Stimulated activated naive CD8-positive, alpha-beta T cell treated with anti-CD3 and anti-CD28 coated beads, Interleukin-15, amount 100 ng/mL, for 72 hours (primary cell): ENCODE data around the gene KCNN3.

Experiments used
- ATAC-seq: fragments of 150-1000 bp; cut with Tn5 transposase; 2 replicates; pipeline ENCODE4 v1.10.0; 2021; ENCODE audit warnings: mild to moderate bottlenecking, moderate library complexity
- DNase-seq, 2 donors: peaks; one replicate each; pipeline ENCODE4 v3.0.0; 2021 to 2022
- H3K27ac Mint-ChIP-seq, 2 donors: one replicate each; pipeline ENCODE4 v1.8.0; 2022; ENCODE audit warnings: mild to moderate bottlenecking in 2 of 2, mixed read lengths in 2 of 2, moderate library complexity in 2 of 2
- H3K27me3 Mint-ChIP-seq: one replicate; pipeline ENCODE4 v1.8.0; 2022; ENCODE audit warnings: mixed read lengths
- H3K4me1 Mint-ChIP-seq: one replicate; pipeline ENCODE4 v1.8.0; 2022; ENCODE audit warnings: mild to moderate bottlenecking, mixed read lengths
- H3K4me3 Mint-ChIP-seq, 2 donors: one replicate each; pipeline ENCODE4 v1.8.0; 2022; ENCODE audit warnings: mild to moderate bottlenecking in 2 of 2, mixed read lengths in 2 of 2, moderate library complexity in 1 of 2
- H3K9me3 Mint-ChIP-seq, 2 donors: one replicate each; pipeline ENCODE4 v1.8.0; 2022; ENCODE audit warnings: mixed read lengths in 2 of 2

KCNN3 gene

GRCh38 chr1:154726896-154727753 is 143.0 kb downstream of the KCNN3 start:
- Mint-ChIP-seq H3K4me1 (peaks cover 42% of the 10 kb centered on the region), H3K27me3 (peaks cover 5% of the 10 kb centered on the region), H3K4me3 (no peak overlapping the region), H3K27ac (no peak overlapping the region), H3K9me3 (no peaks in the 10 kb centered on the region)
- ATAC-seq (no peak), DNase-seq (no peak)

- H3K4me1 Mint-ChIP-seq, result peaks cover 42% of the 10 kb centered on the region
- no peaks in the 10 kb centered on the region for H3K9me3 Mint-ChIP-seq
- ATAC-seq, result peak; percentile 81
- DNase-seq, result no peak
- H3K4me3 Mint-ChIP-seq, result no peak overlapping the region
- H3K27me3 Mint-ChIP-seq, result peaks cover 5% of the 10 kb centered on the region
- no peak overlapping the region for H3K27ac Mint-ChIP-seq
These were observed 143.6 kb downstream of the KCNN3 start for GRCh38 chr1:154726443-154726842.

- Mint-ChIP-seq H3K27me3 (peaks cover 5% of the 10 kb centered on the region), H3K4me3 (no peak overlapping the region), H3K4me1 (peaks cover 42% of the 10 kb centered on the region), H3K9me3 (no peaks in the 10 kb centered on the region), H3K27ac (no peak overlapping the region)
- ATAC-seq, result no peak
- no peak for DNase-seq
These were observed 144.2 kb downstream of the KCNN3 start for GRCh38 chr1:154725865-154726264.

- no peak overlapping the region for H3K4me3 Mint-ChIP-seq
- ATAC-seq (no peak), DNase-seq (no peak)
- peak overlapping the region in 1 of 2 donors; percentile 24 for H3K27ac Mint-ChIP-seq
- no peaks in the 10 kb centered on the region for H3K27me3 Mint-ChIP-seq
- peaks cover 18% of the 10 kb centered on the region for H3K4me1 Mint-ChIP-seq
- no peaks in the 10 kb centered on the region for H3K9me3 Mint-ChIP-seq
These were observed 149.5 kb downstream of the KCNN3 start for GRCh38 chr1:154720328-154721297.

GRCh38 chr1:154719586-154720327 is 150.3 kb downstream of the KCNN3 start:
- no peaks in the 10 kb centered on the region for H3K9me3 Mint-ChIP-seq
- ATAC-seq, result peak; percentile 48
- DNase-seq, result no peak
- H3K27ac Mint-ChIP-seq, result peak overlapping the region; percentile 20 to 55
- H3K4me1 Mint-ChIP-seq, result peaks cover 21% of the 10 kb centered on the region
- H3K4me3 Mint-ChIP-seq, result no peak overlapping the region
- no peaks in the 10 kb centered on the region for H3K27me3 Mint-ChIP-seq

GRCh38 chr1:154718566-154718965 is 151.5 kb downstream of the KCNN3 start:
- Mint-ChIP-seq H3K4me3 (no peak overlapping the region), H3K9me3 (no peaks in the 10 kb centered on the region), H3K4me1 (peaks cover 21% of the 10 kb centered on the region), H3K27me3 (no peaks in the 10 kb centered on the region), H3K27ac (no peak overlapping the region)
- DNase-seq (no peak), ATAC-seq (no peak)

- H3K4me1 Mint-ChIP-seq, result peaks cover 21% of the 10 kb centered on the region
- ATAC-seq, result no peak
- H3K9me3 Mint-ChIP-seq, result no peaks in the 10 kb centered on the region
- no peak overlapping the region for H3K27ac Mint-ChIP-seq
- DNase-seq, result no peak
- H3K4me3 Mint-ChIP-seq, result no peak overlapping the region
- no peaks in the 10 kb centered on the region for H3K27me3 Mint-ChIP-seq
These were observed 152.6 kb downstream of the KCNN3 start for GRCh38 chr1:154717528-154717924.

GRCh38 chr1:154716614-154717527 is 153.2 kb downstream of the KCNN3 start:
- H3K27ac Mint-ChIP-seq, result no peak overlapping the region
- peaks cover 27% of the 10 kb centered on the region for H3K4me1 Mint-ChIP-seq
- no peaks in the 10 kb centered on the region for H3K27me3 Mint-ChIP-seq
- H3K4me3 Mint-ChIP-seq, result no peak overlapping the region
- DNase-seq, result no peak
- no peak for ATAC-seq
- H3K9me3 Mint-ChIP-seq, result no peaks in the 10 kb centered on the region

- no peaks in the 10 kb centered on the region for H3K9me3 Mint-ChIP-seq
- no peak overlapping the region for H3K4me3 Mint-ChIP-seq
- DNase-seq (no peak), ATAC-seq (peak; percentile 59)
- H3K27me3 Mint-ChIP-seq, result no peaks in the 10 kb centered on the region
- H3K4me1 Mint-ChIP-seq, result peaks cover 29% of the 10 kb centered on the region
- H3K27ac Mint-ChIP-seq, result no peak overlapping the region
These were observed 154.1 kb downstream of the KCNN3 start for GRCh38 chr1:154716011-154716410.

GRCh38 chr1:154715385-154715784 is 154.7 kb downstream of the KCNN3 start:
- H3K9me3 Mint-ChIP-seq, result no peaks in the 10 kb centered on the region
- no peak for DNase-seq
- peaks cover 23% of the 10 kb centered on the region for H3K4me1 Mint-ChIP-seq
- H3K4me3 Mint-ChIP-seq, result no peak overlapping the region
- H3K27ac Mint-ChIP-seq, result no peak overlapping the region
- ATAC-seq, result no peak
- no peaks in the 10 kb centered on the region for H3K27me3 Mint-ChIP-seq

GRCh38 chr1:154714638-154715037 is 155.4 kb downstream of the KCNN3 start:
- Mint-ChIP-seq H3K9me3 (no peaks in the 10 kb centered on the region), H3K27ac (no peak overlapping the region), H3K27me3 (no peaks in the 10 kb centered on the region), H3K4me1 (peaks cover 16% of the 10 kb centered on the region), H3K4me3 (no peak overlapping the region)
- DNase-seq, result no peak
- peak; percentile 57 for ATAC-seq

GRCh38 chr1:154714052-154714623 is 155.9 kb downstream of the KCNN3 start:
- Mint-ChIP-seq H3K4me1 (peaks cover 13% of the 10 kb centered on the region), H3K9me3 (no peaks in the 10 kb centered on the region), H3K27me3 (no peaks in the 10 kb centered on the region), H3K4me3 (no peak overlapping the region), H3K27ac (no peak overlapping the region)
- ATAC-seq, result peak; percentile 32
- no peak for DNase-seq

GRCh38 chr1:154713005-154713404 is 157.1 kb downstream of the KCNN3 start:
- Mint-ChIP-seq H3K27me3 (peaks cover 2% of the 10 kb centered on the region), H3K4me1 (peaks cover 13% of the 10 kb centered on the region), H3K4me3 (no peak overlapping the region), H3K9me3 (no peaks in the 10 kb centered on the region), H3K27ac (no peak overlapping the region)
- DNase-seq (no peak), ATAC-seq (no peak)

- H3K4me1 Mint-ChIP-seq, result peaks cover 13% of the 10 kb centered on the region
- ATAC-seq (no peak), DNase-seq (no peak)
- no peak overlapping the region for H3K27ac Mint-ChIP-seq
- no peak overlapping the region for H3K4me3 Mint-ChIP-seq
- H3K9me3 Mint-ChIP-seq, result no peaks in the 10 kb centered on the region
- peaks cover 8% of the 10 kb centered on the region for H3K27me3 Mint-ChIP-seq
These were observed 157.8 kb downstream of the KCNN3 start for GRCh38 chr1:154712166-154712810.
